MV-4-11 (cell line): ENCODE measurements around the gene TRIM43B.
"Not testable (repeated sequence)": the region's sequence is repeated elsewhere in the genome, so short reads cannot be mapped to it uniquely, and the experiment has no call there.

Experiments
- DNase-seq: peaks from one replicate; lab custom pipeline; 2025; lab: John Stamatoyannopoulos, UW

TRIM43B gene

GRCh38 chr2:95484654-95485053 lies at the start of gene TRIM43B:
TSS of gene TRIM43B (minus strand) at chr2:95484754. CDS start at chr2:95482714, 2,040 bp downstream.
- DNase-seq: not testable (repeated sequence)

- no peak for DNase-seq
Measured at GRCh38 chr2:95531254-95531771, 46.8 kb upstream of the TRIM43B start.

- no peak for DNase-seq
Measured at GRCh38 chr2:95530734-95531133, 46.2 kb upstream of the TRIM43B start.

GRCh38 chr2:95526360-95527341 lies 42.1 kb upstream of the TRIM43B start:
- DNase-seq: no peak

- no peak for DNase-seq
Measured at GRCh38 chr2:95525294-95526035, 40.9 kb upstream of the TRIM43B start.

GRCh38 chr2:95524195-95524594 lies 39.6 kb upstream of the TRIM43B start:
- no peak for DNase-seq

GRCh38 chr2:95514718-95515117 lies 30.2 kb upstream of the TRIM43B start:
- DNase-seq: no peak

GRCh38 chr2:95514226-95514625 lies 29.7 kb upstream of the TRIM43B start:
- DNase-seq: not testable (repeated sequence)

- no peak for DNase-seq
Measured at GRCh38 chr2:95509408-95509807, 24.9 kb upstream of the TRIM43B start.

GRCh38 chr2:95505222-95505621 lies 20.7 kb upstream of the TRIM43B start:
- no peak for DNase-seq

- DNase-seq: no peak
Measured at GRCh38 chr2:95500854-95501253, 16.3 kb upstream of the TRIM43B start.

GRCh38 chr2:95492076-95492475 lies 7.5 kb upstream of the TRIM43B start:
- not testable (repeated sequence) for DNase-seq

GRCh38 chr2:95475025-95475424 lies 9.5 kb downstream of the TRIM43B start:
- DNase-seq: not testable (repeated sequence)

GRCh38 chr2:95467984-95468383 lies 16.6 kb downstream of the TRIM43B start:
- not testable (repeated sequence) for DNase-seq

GRCh38 chr2:95466572-95466971 lies 18.0 kb downstream of the TRIM43B start:
- not testable (repeated sequence) for DNase-seq

GRCh38 chr2:95463292-95463691 lies 21.3 kb downstream of the TRIM43B start:
- DNase-seq: not testable (repeated sequence)

- DNase-seq: not testable (repeated sequence)
Measured at GRCh38 chr2:95445317-95445716, 39.2 kb downstream of the TRIM43B start.

- DNase-seq: not testable (repeated sequence)
Measured at GRCh38 chr2:95442474-95443099, 42.0 kb downstream of the TRIM43B start.

- DNase-seq: not testable (repeated sequence)
Measured at GRCh38 chr2:95435872-95436209, 48.7 kb downstream of the TRIM43B start.

GRCh38 chr2:95435162-95435871 lies 49.2 kb downstream of the TRIM43B start:
- not testable (repeated sequence) for DNase-seq

GRCh38 chr2:95434507-95435076 lies 50.0 kb downstream of the TRIM43B start:
- DNase-seq: not testable (repeated sequence)
